HG02623 (cell line): ENCODE measurements around the gene ADORA2A.

Experiments used
- ATAC-seq: cut with Tn5 transposase; IDR thresholded peaks from one replicate; pipeline ENCODE4 v1.9.1; 2021; ENCODE audit warnings: moderate library complexity; ENCODE audit not compliant: unreplicated experiment

ADORA2A gene

DNA sequence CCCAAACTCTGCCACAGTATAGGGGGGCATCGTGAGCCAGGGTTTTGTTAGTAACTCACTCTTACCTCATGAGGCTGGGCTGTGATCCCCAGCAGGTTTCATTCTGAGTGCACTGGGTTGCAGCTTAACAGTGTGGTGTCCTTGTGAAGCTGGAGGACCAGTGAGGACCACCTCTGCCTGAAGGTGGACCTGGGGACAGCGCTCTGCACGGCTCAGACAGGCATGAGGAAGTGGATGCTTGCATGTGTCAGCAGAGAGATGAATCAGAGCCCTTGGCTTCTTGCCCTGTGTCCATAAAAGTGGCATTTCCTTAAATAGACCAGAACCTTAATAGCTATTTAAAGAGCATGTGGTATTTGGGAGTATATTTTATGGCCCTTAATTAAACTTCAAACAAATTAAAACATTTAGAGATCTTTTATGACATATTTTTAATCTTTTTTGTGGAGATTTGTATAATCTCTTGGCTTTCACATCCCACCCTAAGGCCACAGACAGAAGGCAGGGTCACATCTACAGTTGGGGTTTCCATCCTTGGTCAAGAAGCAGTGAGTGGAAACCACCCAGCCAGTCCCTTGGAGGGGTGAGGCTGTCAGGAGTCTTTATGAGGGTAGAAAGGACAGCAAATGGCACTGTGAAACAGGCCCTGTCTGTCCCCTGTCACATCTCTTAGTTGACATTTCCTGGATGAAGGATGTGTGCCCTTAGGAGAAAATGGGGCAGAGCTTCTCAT is 24.8 kb upstream of the ADORA2A start:
- no peak for ATAC-seq

DNA sequence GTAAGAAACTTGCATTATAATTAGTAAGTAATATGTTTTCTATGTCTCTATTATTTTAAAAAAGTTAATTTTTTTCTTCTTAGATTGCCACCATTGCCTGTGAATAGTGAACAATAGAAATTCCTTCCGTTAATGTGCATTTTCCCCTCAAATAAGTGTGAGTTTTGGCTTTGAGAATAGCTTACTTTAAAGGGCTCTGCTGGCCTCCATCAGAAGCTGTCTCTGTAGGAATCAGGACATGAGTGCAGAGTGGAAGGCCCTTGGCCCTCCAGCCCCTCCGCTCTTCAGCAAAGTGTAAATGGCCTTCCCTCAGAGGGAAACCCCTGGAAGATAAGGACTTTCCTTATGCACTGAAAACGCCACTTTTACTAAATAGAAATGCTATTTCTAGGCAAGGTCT is 24.1 kb upstream of the ADORA2A start:
- ATAC-seq, result no peak

GRCh38 chr22:24404561-24405275 is 22.7 kb upstream of the ADORA2A start:
- ATAC-seq, result no peak

DNA sequence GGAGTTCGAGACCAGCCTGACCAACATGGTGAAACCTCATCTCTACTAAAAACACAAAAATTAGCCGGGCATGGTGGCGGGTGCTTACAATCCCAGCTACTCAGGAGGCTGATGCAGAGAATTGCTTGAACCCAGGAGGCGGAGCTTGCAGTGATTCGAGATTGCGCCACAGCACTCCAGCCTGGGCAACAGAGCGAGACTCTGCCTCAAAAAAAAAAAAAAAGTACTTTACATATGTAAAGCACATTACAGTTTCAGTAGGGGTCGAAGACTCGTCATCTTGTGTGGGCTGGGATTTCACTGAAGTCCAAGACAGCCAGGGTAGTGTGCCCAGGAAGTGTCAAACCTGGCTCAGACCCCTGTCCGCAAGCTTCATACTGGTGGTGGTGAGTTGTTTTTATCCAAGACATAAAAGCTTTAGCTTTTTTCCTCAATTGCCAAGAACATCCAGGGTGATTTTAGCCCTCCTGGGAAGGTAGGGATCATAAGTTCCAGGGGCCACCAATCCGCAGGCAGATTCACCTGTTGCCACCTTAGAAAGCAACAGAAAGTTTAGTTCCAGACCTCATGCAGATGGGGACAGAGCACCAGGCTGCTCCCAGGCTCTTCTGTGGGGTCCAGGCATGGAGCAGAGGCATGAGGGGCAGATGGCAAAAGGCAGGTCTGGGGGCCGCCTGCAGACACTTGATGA is 21.6 kb upstream of the ADORA2A start:
- no peak for ATAC-seq

DNA sequence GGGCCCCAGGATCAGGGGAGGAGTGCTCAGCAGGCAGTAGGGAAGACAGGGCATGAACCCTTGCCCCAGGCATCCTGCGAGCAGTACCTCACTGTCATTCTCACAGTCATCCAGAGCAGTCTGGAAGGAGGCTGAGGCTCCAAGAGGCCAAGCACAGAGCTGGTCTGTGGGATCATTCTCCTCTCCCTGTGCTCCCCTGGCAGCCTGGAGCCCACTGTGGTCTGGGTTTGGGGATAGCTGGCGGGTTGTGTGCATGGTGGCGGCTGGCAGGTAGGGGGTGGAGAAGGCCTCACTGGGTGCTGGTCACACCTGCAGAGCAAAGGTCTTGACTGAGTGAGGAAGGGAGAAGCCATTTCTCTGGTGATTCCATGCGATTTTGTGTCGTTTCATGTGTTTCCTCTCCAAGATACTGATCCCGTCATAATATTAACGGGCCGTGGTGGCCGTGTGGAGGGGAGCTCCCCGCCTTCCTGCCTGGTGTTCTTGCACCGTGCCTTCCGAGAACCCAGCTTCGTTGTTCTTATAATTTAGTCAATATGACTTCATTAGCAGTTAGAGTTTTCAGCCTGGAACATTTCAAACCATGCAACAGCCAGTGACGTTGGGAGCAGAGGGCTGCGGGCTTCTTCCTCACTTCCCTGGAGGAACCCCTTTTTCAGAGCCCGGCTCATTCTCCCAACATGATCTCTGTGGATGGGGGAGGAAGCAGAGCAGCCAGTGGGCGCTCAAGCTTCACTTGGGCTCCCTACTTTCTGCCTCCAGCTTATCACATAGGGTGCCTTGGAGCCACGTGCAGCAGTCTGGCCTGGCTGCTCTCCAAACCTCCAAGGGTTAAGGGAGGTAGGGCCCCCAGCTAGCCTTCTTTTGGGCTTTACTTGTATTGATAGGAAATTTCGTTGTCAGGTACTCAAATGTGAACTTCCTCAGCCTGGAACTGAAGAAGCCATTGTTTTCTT is 20.8 kb upstream of the ADORA2A start:
- ATAC-seq, result no peak

- ATAC-seq, result no peak
These were observed 20.1 kb upstream of the ADORA2A start for GRCh38 chr22:24407278-24407665.

DNA sequence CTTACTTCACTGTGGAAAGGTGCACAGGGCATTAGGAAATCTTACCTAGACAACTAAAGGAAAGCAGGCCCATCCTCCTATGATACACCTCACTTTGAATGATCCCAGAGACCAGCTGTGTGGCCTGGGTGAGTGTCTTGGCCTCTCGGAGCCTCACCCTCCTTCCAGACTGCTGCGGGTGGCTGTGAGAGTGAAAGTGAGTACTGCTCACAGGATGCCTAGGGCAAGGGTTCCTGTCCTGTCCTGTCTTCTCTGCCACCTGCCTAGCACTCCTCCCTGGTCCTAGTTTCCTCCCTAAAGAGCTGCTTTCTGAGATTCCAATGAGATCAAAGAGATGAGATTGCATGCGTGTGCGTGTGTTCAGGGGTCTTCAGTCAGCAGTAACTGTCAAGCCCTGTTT is 19.5 kb upstream of the ADORA2A start:
- no peak for ATAC-seq

DNA sequence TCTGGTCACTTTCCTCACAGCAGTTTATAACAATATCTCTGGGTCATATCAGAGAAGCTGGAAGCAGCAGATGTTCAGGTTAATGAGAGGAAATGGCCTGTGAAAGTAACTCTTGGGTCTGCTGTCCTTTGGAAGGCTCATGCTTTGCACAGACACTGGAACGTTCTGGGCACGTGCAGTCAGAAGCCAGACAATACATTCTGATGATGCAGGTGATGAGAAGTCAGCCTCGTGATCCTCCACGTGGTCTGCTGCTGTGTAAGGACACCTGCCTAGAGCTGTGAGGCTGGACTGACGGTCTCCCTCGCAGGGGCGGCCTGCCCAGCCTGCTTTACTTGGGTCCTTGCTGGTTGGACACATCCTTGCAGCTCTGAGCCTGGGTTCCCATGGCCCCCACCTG is 18.8 kb upstream of the ADORA2A start:
- ATAC-seq, result no peak

DNA sequence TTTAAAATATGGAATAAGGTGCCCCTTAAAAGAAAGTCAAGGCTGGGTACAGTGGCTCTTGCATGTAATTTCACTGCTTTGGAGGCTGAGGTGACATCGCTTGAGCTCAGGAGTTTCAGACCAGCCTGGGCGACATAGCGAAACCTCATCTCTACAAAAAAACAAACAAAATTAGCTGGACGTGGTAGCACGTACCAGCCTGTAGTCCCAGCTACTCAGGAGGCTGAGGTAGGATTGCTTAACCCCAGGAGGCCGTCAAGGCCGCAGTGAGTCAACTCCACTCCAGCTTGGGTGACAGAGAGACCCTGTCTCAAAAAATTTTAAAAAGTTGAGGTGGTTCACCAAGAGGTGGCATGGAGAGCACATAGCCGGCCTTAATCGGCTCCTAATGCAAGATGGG is 17.7 kb upstream of the ADORA2A start:
- no peak for ATAC-seq

DNA sequence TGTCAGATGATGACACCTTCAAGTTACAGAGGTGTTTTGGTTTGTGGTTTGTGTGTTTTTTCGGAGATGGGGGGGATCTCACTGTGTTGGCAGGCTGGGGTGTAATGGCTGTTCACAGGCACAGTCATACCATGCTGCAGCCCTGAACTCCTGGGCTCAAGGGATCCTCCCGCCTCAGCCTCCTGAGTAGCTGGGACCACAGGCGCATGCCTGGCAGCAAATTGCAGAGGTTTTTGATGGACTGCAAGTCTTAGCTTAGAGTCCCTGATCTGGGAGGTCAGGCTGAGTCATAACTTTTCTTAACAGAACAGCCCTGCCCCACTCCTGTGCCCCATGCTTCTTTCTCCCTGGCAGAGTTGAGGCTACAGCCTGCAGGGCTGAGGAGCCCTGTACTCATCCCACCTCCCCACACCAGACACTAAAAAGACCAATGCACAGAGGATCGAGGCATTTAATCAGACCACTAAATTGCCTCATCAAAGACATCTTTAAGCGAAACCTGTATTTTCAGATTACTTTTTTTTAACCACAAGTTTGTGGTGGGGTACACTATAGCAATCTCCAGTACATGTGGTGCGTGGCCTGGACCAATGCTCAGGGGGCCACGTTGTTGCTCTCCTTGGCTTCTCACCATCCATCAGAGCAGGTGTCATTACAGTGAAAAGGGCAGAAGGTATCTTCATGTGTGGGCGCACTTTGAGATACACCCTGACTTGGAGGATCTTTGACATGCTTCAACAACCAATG is 17.1 kb upstream of the ADORA2A start:
- ATAC-seq, result no peak

DNA sequence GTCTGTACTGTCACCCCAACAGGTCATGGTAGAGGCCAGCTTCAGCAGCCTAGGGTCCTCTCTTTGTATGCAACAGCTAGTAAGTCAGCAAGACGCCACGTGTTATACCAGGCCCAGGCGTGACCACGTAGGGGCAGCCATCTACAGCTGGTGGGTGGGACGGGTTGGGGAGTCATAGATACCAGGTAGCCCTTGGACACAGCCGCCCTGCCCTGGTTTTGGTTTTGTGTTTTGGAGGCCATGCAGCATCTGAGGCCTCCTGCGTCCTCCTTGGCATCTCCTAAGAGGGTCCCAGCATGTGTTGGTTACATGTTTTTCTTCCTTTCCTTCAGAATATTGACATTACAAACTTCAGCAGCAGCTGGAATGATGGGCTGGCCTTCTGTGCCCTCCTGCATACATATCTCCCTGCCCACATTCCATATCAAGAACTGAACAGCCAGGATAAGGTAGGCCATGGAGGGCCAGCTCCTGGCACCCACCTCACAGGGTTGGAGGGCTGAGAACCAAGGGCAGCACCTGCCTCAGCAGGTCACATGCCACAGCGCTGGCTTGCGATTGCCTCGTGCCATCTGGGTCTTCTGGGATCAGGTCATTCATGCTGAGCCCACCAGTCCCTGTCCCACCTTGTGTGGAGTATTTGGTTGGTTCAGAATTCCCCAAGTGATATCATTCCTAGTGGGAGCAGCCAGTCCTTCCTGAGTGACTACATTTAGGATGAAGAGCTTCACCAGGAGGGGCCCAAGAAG is 16.0 kb upstream of the ADORA2A start:
- ATAC-seq, result no peak

- ATAC-seq, result no peak
These were observed 15.1 kb upstream of the ADORA2A start for GRCh38 chr22:24412274-24412673.

GRCh38 chr22:24413271-24413670 is 14.1 kb upstream of the ADORA2A start:
- no peak for ATAC-seq

GRCh38 chr22:24413736-24414385 is 13.5 kb upstream of the ADORA2A start:
- ATAC-seq, result no peak

DNA sequence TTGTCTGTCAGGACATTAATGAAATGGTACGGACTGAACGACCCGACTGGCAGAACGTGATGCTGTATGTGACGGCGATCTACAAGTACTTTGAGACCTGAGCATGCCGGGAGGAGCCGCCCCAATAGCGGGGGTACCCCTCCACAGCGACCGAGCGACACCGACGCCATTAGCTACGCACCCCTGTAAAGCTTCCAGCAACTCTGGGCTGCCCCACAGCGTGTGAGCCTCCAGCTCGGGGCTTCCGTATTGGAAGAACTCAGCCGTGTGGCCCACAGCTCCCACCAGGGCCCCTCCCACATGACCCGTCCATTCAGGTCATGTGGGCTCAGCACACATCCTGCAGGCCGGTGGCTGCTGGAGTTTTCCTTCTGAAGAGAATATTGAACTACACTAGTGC is 12.9 kb upstream of the ADORA2A start:
- ATAC-seq, result no peak

- ATAC-seq, result no peak
These were observed 12.1 kb upstream of the ADORA2A start for GRCh38 chr22:24414984-24415945.

DNA sequence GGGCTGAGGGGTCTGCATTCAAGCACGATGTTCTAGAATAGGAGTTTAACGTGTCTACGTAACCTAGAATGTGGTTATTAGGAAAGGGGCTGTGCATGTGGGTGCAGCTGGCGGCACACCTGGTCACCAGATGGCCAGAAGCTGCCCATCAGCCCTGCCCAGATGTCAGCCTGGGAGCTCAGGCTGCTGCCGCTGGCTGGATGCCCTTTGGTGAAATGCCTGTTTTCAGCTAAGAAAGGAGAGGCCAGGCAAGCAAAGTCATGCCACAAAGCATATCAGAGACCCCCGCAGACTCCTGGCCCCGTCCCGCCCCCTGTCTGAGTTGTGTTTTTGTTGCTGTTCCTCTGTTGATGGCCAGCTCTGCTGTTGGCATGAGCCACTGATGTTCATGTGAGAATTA is 11.3 kb upstream of the ADORA2A start:
- no peak for ATAC-seq

DNA sequence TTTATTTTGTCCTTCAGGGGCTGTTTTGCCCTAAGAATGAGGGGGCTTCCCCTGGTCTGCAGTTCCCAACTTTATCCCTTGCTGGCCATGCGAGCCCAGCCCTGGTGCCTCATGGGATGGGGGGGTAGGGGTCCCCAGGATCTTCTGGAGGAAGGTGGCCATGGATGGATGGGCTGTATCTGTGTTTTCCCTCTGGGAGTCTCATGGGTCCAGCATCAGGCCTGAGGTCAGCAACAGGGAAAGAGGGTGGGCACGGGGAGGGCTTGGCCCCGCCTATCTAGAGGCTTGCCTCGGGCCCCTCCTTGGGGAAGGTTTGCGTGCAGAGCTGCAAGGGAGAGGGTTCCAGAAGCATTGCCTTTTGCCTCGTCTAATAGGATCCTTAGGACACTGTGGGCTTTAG is 10.8 kb upstream of the ADORA2A start:
- no peak for ATAC-seq
